ENCODE measurements around the gene CRY1.
"Not testable (repeated sequence)": the region's sequence is repeated elsewhere in the genome, so short reads cannot be mapped to it uniquely, and the experiment has no call there.

Gene CRY1

GRCh38 chr12:106996102-106996501 lies 97.2 kb downstream of the CRY1 start:
- not testable (repeated sequence) for DNase-seq

DNA sequence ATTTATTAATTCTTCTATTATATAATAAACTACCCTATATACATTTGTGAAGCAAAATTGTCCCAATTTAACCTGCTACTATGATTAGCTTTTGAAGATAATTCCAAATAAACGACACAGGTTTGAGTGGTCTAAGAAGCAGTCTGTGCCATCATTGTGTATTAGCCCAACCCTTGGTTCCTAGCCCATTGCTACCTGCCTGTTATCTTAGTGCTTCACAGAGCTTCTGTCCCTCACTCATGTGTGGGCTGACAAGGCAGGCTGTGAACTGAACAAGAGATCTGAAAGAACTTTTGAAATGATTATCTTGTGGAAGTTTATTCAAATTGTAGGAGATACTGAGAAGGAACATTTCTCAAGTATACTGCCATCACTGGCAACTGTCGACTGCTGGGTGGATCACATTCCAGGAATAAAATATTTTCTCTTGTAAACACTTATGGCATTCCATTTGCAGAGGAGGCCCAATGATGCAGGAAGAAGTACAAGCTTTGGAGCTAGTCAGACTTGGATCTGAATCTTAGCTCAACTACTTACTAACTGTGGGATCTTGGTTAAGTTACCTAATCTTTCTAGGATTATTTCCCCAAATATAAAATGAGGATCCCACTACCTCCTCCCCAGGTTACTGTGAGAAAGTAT lies 98.6 kb downstream of the CRY1 start:
- no peak for DNase-seq

GRCh38 chr12:106987846-106988245 lies 105.5 kb downstream of the CRY1 start:
- peak; percentile 71 for DNase-seq

DNA sequence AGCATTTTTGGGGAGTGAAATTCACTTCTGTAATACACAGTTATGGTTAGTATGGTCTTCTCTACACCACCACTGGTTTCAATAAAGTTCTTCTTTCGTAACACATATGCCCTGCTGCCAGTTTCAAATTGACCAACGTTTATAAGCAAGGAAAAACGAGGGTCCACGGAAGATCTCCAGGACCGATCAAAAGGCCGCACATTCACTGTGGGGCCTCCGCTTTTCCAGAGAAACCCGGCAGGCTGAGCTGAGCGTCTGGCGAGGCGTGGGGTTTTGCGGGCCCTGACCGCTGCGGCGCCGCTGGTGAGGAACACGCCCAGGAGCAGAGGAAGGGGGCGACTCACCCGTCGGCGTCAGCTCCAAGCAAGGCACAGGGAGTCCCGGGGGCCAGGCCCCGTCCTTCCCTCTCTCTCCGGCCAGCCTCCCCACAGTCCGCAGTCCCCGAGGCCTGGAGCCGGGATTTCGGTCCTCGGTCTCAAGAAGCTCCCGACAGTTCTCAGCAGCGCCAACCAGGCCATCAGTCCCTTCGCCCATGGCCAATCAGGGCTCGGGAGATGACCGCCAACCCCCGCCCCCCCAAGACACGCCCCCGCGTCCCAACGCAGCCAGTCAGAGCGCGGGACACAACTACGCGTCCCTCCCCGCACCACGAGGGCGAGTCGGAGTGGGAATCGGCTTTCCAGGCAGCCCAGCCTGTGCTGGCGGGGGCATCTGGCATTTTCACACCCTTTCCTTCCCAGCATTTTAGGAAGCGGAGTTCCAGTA lies 106.5 kb downstream of the CRY1 start, which contains the start of gene MTERF2:
Gene MTERF2, minus strand, starts transcription at position 522 of the 765 bp plus-strand sequence. CDS start 8,432 bp downstream, outside the sequence.
- peak; percentile 100 for DNase-seq

DNA sequence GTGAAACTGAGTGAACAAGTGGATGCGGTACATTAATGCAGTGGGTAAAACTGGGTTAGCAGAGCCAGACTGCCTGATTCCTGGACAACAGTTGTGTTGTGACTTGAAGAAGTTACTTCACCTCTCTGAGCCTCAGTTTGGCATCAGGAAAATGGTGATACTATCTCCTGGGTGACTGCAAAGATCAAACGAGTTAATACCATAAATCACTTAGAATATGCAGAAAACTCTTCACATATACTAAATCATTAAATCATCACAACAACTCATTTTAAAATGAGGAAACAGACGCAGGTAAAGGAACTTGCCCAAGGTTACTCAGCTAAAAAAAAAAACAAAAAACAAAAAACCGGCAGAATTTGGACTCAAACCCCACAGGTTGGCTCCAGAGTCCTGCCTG lies 107.2 kb downstream of the CRY1 start:
- DNase-seq = no peak

DNA sequence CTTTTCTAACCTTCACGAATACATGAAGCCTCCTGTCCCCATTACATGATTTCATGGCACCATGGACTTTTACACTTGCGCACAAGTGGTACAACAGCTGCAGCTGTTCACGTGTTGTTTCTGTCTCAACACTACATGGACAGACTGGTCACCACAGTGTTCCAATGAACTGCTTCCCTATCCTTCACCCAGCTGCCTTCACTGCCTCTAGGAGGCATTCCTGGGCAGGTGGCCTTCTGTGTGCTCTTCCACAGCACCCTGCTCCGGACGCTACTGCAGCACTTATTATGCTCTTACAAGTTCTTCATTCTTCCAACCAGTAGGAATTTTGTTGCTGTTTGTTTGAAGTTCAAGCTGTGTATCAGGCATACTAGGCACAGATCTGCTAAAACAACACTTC lies 107.9 kb downstream of the CRY1 start:
- no peak for DNase-seq

GRCh38 chr12:106984588-106985137 lies 108.7 kb downstream of the CRY1 start:
- DNase-seq = no peak

DNA sequence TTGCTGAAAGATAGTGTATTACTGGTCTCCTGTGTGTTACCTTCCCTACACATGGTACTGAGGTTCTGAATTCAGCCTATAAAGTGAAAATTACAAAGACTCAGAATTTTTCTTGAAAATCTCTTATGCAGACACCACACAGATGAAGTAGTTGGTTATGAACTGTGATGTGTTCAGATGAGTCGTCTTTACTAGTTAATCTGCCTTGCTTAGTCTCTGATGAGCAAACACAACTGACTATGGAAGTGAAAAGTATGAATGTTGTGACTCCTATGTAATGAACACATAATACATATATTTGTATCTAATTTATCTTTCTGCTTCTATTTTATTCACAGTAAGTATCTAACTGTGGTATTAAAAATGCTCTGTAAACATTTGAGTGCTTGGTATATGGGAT lies 111.1 kb downstream of the CRY1 start:
- no peak for DNase-seq

- no peak for DNase-seq
Measured at GRCh38 chr12:106981788-106982187, 111.6 kb downstream of the CRY1 start.

- no peak for DNase-seq
Measured at GRCh38 chr12:106980944-106981343, 112.4 kb downstream of the CRY1 start.

DNA sequence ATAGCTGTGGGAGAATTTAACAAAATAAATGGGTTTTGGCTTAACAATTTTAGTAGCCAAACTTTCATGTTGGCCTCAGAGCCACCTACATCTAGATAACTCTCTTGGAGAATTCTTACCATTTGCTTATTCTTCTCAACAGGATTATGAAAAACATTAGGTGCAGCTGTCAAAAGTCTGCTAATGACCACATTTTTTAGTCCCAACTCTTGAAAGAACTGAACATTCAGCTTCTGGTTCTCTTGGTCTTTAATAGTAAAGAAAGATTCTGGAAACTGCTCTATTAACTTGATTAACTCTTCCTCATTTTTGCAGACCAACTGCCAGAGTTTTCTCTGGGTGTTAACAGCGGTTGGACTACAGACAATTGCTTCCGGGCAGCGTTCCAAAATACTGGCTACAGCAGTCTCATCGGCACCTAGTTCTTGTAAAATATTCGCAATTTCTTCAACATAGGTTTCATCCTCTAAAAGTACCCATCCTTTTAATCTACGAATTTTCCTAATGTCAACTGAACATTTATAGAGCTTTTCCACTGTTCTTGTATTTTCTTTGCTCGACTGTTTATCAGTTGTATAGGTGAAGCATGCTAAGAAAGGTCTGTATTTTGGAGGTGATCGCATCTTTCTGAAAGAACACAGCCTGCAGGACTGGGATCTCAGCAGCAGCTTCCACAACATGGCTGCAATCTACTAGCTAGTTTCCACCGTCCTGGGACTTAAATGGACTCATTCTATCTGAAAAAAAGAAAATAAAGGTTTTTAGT lies 115.1 kb downstream of the CRY1 start:
- no peak for DNase-seq

DNA sequence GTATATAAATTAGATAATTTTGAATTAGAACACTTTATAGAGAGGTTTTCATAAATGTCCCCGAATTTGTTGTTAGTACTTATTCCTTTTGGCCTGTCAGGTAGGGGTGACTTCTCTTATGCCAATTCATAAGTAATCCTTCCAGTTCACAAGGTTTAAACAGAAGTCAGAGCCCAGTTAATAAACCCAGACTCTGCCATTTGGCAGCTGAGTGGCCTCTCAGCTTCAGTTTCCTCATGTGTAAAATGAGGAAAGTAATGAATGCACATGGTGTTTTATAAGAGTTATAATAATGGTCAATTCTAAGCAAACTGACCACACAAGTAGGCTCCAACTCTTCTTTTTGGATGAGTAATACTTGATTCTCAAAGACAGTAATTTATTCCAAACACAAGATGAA lies 116.7 kb downstream of the CRY1 start:
- no peak for DNase-seq

GRCh38 chr12:106975993-106976658 lies 117.2 kb downstream of the CRY1 start:
- DNase-seq = no peak

DNA sequence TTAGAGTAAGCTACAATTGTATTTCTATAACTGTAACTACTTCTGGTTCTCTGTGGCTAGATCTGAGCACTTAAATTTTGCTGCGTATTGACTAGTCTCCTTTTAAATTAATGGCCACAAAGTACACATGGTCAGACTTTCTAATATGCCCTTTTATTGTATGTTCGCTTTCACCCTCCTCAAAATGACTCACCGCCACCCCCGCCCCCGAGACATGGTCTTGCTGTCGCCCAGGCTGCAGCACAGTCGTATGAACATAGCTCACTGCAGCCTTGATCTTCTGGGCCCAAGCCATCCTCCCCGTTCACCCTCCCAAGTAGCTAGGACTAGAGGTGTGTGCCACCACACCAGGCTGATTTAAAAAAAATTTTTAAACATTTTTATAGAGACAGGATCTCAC lies 118.3 kb downstream of the CRY1 start:
- no peak for DNase-seq

DNA sequence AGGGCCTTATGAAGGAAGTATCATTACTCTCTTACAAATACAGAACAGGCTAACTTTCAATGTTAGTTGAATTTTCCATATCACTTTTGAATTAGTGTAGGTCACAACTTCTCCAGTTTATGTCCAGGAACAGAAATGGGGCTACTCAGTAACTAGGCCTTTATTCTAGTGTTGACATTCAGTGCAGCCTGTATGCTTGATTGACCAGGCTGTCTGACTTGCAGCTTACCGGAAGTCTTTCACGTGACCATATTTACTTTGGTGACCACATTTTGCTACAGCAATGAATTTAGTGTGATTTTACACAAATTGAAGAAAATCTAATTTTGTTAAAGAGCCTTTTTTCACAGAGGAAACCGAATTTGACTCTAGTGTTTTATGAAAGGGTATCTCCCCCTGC lies 118.8 kb downstream of the CRY1 start:
- no peak for DNase-seq

GRCh38 chr12:106973545-106973944 lies 119.8 kb downstream of the CRY1 start:
- DNase-seq = no peak

- no peak for DNase-seq
Measured at GRCh38 chr12:106971065-106971464, 122.3 kb downstream of the CRY1 start.

DNA sequence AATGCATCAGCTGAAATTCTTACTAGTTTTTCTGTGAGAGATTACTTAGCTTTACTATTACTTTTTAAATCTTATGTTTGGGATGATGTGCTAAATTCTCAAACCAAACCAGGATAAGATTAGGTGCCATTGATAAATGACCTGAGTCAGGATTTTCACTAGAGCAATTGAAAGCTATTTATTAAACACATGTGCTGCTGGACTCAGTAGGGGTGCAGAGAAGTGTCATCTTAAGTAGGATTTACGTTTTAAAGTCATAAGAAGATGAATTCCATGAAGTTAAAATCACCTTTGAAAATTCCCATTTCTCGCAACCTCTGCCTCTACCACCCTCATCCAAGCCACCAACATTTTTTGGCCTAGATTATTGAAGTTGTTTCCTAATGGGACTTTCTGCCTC lies 128.8 kb downstream of the CRY1 start:
- no peak for DNase-seq

GRCh38 chr12:106962286-106962685 lies 131.1 kb downstream of the CRY1 start:
- no peak for DNase-seq

GRCh38 chr12:106960443-106960842 lies 132.9 kb downstream of the CRY1 start:
- DNase-seq = no peak

DNA sequence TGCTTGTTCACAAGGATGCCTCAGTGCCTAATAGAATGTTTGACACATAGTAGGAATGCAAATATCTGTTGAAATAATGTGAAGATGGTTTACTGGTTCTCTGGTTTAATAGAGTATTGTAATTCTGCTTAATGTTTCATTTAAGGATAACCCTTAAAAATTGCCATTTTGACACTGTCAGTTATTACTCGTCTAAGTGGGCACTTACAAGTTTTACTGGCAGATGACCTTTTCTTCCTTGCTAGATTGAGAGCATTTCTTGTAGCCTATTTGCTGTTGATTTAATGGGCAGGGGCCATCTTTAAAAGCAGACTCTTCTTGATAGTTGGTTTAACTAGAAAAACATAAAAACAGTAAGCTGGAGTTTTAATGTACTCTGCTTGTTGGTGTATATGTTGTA lies 135.8 kb downstream of the CRY1 start:
- no peak for DNase-seq

DNA sequence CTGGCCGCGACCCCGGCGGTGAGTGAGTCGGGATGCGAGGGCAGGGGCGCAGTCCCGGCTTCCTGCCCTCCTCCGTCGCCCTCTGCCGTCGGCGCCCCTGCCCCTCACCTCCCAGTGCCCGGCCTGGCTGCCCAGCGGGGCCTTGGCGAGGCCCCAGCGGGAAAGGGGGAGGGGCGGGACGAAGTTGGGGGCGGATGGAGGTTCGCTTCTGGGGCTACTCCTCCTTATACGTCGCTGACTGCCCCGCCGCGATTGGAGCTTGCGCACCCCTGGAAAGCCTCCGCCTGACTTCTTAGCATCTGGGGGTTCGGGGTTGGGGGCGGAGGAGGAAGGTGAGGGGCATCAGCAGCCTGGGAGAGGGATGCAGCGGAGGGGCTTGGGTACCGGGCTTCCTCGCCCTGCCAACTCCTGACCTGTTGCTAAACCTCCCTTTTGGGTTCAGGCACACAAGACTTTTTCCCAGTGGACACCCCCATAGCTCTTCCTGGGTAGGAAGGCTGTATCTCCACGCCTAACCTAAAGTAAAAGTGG lies 137.2 kb downstream of the CRY1 start:
- DNase-seq = no peak
